K562 (cell line): ENCODE data around the gene ZFP36. TPM values are rescaled to one million over a fixed set of nuclear protein-coding genes. Genes with fewer than 3 reads are reported as not detected.

ENCODE experiments used
- BMI1 ChIP-seq: fragments of 150-350 bp; IDR thresholded peaks from 2 replicates; pipeline ENCODE4 v1.6.1; 2014; ENCODE audit warnings: low read length
- PHF21A ChIP-seq: fragments of 450-650 bp; IDR thresholded peaks from 2 replicates; pipeline ENCODE4 v1.6.1; 2017; ENCODE audit warnings: low read depth, borderline replicate concordance
- POLR2AphosphoS5 ChIP-seq: IDR thresholded peaks from 2 replicates; pipeline ENCODE4 v1.6.1; 2011; ENCODE audit warnings: mild to moderate bottlenecking, low read depth, low read length, moderate library complexity; ENCODE audit not compliant: control insufficient read depth, insufficient read depth
- PRPF4 ChIP-seq: fragments of 200-400 bp; formaldehyde crosslinking; IDR thresholded peaks from one replicate; pipeline ENCODE4 v1.6.1; 2017; ENCODE audit warnings: low read length, low read depth, mild to moderate bottlenecking; ENCODE audit not compliant: insufficient read depth, poor library complexity, severe bottlenecking
- SAP30 ChIP-seq: fragments of 200-600 bp; sonication (generic); IDR thresholded peaks from 2 replicates; pipeline ENCODE4 v1.6.1; 2012; ENCODE audit warnings: borderline replicate concordance, low read depth, mild to moderate bottlenecking, moderate library complexity, low read length, control low read depth, inconsistent platforms; ENCODE audit not compliant: insufficient read depth, poor library complexity, severe bottlenecking
- ZFP1 ChIP-seq: fragments of 450-650 bp; formaldehyde crosslinking; IDR thresholded peaks from 2 replicates; pipeline ENCODE4 v1.4.0; 2020; ENCODE audit warnings: mild to moderate bottlenecking, mixed read lengths
- ZNF133 ChIP-seq: fragments of 250-450 bp; sonication (Bioruptor Pico); IDR thresholded peaks from 2 replicates; pipeline ENCODE4 v1.4.0; 2020; ENCODE audit warnings: mild to moderate bottlenecking
- ZNF3 ChIP-seq: fragments of 250-450 bp; sonication (Bioruptor Pico); IDR thresholded peaks from 2 replicates; pipeline ENCODE4 v1.5.0; 2021; ENCODE audit warnings: mild to moderate bottlenecking, moderate library complexity
- ZNF586 ChIP-seq: fragments of 450-650 bp; formaldehyde crosslinking; conservative IDR thresholded peaks from 2 replicates; pipeline ENCODE4 v1.4.0; 2020; ENCODE audit warnings: mild to moderate bottlenecking, moderate library complexity
- ZSCAN32 ChIP-seq: fragments of 450-650 bp; formaldehyde crosslinking; IDR thresholded peaks from 2 replicates; pipeline ENCODE4 v1.4.0; 2020; ENCODE audit warnings: mild to moderate bottlenecking, moderate library complexity
- polyA plus RNA-seq, 8 experiments: library from polyadenylated mRNA; depleted of rRNA in 4 of 8; stranded (reverse) in 5 of 8; unstranded in 3 of 8; fragments of >200 nt; fragmentation: Nextera tagmentation in 2 of 8; fragmentation: Illumina TruSeq in 1 of 8; extraction: Ambion mirVana in 2 of 8; extraction: Trizol in 1 of 8; gene quantifications; 2 replicates each; pipeline versions ENCODE4 v1.2.1 to v1.2.3, GENCODE V29; 2011 to 2014; ENCODE audit warnings: inconsistent platforms in 1 of 8, missing spikeins in 1 of 8
- total RNA-seq, 7 experiments: library from RNA; depleted of rRNA in 6 of 7; stranded (reverse); fragments of >200 nt in 6 of 7; fragmentation: Illumina TruSeq in 2 of 7; extraction: Trizol in 2 of 7; gene quantifications; 2 replicates each; pipeline versions ENCODE4 v1.2.1 to v1.2.3, GENCODE V29; 2011 to 2021; ENCODE audit warnings: low replicate concordance in 1 of 7
- TF ChIP-seq, protein P1 (sequence below): fragments of 450-650 bp; IDR thresholded peaks from 2 replicates; pipeline ENCODE4 v1.6.1; 2016; ENCODE audit warnings: low read depth
- TF ChIP-seq, protein P2 (sequence below), 2 experiments: IDR thresholded peaks in 1 of 2; conservative IDR thresholded peaks in 1 of 2; 2 replicates each; pipeline ENCODE4 v1.6.1; 2016; ENCODE audit warnings: low read depth in 2 of 2, mild to moderate bottlenecking in 1 of 2, missing compliant biosample characterization in 1 of 2, missing genetic modification characterization in 1 of 2, moderate library complexity in 1 of 2
- TF ChIP-seq, protein P3 (sequence below): fragments of 450-650 bp; IDR thresholded peaks from 2 replicates; pipeline ENCODE4 v1.6.1; 2016; ENCODE audit warnings: antibody characterized with exemption

ZFP36 gene
- total and polyA plus RNA-seq, 9 of the 15 experiments (the other 6 are each of a cell fraction or from before 2014, with no cell fraction given) = 1.0 to 20.1 (median 3.5) TPM

DNA sequence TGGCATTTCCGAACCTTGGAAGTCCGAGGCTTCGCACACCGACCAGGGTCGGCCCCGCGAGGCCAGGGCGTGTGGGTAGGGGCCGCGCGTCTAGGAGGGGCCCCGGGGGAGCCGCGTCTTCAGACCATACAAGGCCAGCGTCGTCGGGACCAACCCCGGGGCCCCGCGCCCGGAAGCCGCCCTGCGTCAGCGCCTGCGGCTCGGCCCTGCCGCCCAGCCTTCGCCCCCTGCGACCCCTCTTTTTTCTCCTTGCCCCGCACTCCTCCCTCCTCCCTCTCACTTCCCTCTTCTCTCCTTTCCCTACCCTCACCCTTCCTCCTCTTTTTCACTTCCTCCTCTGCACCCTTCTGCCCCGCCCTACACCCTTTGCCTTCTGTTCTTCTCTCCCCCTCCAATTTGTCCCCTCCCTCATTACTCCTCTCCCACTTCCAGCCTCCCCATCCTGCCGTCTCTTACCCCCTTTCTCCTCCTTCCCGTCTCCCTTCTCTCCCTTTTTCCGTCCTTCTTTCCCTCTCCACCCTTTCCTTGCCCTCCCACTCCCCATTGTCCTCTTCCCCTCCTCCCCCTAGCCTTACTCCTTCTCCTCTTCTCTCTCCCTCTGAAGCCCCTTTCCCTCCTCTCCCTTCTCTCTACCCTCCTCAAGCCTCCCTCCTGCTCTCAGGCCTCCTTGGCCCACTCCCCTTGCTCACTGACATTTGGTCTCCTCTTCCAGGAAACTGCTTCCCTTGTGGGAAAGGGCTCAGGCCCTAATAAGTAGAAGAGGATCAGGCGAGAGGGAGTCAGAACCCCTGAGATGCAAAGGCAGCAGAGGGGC, 3.6 kb downstream of the ZFP36 start (continued):
- TF ChIP-seq, protein P1, sequence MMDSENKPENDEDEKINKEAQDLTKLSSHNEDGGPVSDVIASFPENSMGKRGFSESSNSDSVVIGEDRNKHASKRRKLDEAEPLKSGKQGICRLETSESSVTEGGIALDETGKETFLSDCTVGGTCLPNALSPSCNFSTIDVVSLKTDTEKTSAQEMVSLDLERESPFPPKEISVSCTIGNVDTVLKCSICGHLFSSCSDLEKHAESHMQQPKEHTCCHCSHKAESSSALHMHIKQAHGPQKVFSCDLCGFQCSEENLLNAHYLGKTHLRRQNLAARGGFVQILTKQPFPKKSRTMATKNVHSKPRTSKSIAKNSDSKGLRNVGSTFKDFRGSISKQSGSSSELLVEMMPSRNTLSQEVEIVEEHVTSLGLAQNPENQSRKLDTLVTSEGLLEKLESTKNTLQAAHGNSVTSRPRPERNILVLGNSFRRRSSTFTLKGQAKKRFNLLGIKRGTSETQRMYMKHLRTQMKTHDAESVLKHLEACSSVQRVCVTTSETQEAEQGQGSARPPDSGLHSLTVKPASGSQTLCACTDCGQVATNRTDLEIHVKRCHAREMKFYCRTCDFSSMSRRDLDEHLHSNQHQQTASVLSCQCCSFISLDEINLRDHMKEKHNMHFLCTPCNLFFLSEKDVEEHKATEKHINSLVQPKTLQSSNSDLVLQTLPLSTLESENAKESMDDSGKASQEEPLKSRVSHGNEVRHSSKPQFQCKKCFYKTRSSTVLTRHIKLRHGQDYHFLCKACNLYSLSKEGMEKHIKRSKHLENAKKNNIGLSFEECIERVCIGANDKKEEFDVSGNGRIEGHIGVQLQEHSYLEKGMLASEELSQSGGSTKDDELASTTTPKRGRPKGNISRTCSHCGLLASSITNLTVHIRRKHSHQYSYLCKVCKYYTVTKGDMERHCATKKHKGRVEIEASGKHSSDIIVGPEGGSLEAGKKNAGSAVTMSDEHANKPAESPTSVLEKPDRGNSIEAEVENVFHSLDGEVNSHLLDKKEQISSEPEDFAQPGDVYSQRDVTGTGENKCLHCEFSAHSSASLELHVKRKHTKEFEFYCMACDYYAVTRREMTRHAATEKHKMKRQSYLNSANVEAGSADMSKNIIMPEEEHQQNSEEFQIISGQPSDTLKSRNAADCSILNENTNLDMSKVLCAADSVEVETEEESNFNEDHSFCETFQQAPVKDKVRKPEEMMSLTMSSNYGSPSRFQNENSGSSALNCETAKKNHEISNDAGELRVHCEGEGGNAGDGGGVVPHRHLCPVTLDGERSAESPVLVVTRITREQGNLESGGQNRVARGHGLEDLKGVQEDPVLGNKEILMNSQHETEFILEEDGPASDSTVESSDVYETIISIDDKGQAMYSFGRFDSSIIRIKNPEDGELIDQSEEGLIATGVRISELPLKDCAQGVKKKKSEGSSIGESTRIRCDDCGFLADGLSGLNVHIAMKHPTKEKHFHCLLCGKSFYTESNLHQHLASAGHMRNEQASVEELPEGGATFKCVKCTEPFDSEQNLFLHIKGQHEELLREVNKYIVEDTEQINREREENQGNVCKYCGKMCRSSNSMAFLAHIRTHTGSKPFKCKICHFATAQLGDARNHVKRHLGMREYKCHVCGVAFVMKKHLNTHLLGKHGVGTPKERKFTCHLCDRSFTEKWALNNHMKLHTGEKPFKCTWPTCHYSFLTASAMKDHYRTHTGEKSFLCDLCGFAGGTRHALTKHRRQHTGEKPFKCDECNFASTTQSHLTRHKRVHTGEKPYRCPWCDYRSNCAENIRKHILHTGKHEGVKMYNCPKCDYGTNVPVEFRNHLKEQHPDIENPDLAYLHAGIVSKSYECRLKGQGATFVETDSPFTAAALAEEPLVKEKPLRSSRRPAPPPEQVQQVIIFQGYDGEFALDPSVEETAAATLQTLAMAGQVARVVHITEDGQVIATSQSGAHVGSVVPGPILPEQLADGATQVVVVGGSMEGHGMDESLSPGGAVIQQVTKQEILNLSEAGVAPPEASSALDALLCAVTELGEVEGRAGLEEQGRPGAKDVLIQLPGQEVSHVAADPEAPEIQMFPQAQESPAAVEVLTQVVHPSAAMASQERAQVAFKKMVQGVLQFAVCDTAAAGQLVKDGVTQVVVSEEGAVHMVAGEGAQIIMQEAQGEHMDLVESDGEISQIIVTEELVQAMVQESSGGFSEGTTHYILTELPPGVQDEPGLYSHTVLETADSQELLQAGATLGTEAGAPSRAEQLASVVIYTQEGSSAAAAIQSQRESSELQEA = peak; percentile 44; the same call in 1 of the 2 replicates
- TF ChIP-seq ZSCAN32 (no peak), ZNF133 (CRISPR knock-in tag) (no peak), PHF21A (peak; percentile 46; the same call in 1 of the 2 replicates), ZNF586 (CRISPR knock-in tag) (no peak), SAP30 (no peak), PRPF4 (no peak), BMI1 (no peak), ZFP1 (CRISPR knock-in tag) (no peak), POLR2AphosphoS5 (no peak; the same call in 1 of the 2 replicates), ZNF3 (CRISPR knock-in tag) (no peak)
- TF ChIP-seq, protein P2, sequence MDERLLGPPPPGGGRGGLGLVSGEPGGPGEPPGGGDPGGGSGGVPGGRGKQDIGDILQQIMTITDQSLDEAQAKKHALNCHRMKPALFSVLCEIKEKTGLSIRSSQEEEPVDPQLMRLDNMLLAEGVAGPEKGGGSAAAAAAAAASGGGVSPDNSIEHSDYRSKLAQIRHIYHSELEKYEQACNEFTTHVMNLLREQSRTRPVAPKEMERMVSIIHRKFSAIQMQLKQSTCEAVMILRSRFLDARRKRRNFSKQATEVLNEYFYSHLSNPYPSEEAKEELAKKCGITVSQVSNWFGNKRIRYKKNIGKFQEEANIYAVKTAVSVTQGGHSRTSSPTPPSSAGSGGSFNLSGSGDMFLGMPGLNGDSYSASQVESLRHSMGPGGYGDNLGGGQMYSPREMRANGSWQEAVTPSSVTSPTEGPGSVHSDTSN (CRISPR knock-in tag; IDR thresholded peaks at IDR 0.05; ENCODE audit: low read depth) = no peak
- TF ChIP-seq, protein P2 (tag; conservative IDR thresholded peaks at IDR 0.05; ENCODE audit: low read depth) = no peak
- TF ChIP-seq, protein P3, sequence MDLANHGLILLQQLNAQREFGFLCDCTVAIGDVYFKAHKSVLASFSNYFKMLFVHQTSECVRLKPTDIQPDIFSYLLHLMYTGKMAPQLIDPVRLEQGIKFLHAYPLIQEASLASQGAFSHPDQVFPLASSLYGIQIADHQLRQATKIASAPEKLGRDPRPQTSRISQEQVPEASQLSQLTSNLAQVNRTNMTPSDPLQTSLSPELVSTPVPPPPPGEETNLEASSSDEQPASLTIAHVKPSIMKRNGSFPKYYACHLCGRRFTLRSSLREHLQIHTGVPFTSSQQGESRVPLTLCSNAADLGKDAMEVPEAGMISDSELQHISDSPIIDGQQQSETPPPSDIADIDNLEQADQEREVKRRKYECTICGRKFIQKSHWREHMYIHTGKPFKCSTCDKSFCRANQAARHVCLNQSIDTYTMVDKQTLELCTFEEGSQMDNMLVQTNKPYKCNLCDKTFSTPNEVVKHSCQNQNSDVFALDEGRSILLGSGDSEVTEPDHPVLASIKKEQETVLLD = peak; percentile 79
